HG03378 (cell line): ENCODE data around the gene FGF19.

Source experiments
- ATAC-seq: cut with Tn5 transposase; IDR thresholded peaks from one replicate; pipeline ENCODE4 v1.9.1; 2021; ENCODE audit warnings: mild to moderate bottlenecking, moderate library complexity; ENCODE audit not compliant: unreplicated experiment

FGF19 gene, protein sequence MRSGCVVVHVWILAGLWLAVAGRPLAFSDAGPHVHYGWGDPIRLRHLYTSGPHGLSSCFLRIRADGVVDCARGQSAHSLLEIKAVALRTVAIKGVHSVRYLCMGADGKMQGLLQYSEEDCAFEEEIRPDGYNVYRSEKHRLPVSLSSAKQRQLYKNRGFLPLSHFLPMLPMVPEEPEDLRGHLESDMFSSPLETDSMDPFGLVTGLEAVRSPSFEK

DNA sequence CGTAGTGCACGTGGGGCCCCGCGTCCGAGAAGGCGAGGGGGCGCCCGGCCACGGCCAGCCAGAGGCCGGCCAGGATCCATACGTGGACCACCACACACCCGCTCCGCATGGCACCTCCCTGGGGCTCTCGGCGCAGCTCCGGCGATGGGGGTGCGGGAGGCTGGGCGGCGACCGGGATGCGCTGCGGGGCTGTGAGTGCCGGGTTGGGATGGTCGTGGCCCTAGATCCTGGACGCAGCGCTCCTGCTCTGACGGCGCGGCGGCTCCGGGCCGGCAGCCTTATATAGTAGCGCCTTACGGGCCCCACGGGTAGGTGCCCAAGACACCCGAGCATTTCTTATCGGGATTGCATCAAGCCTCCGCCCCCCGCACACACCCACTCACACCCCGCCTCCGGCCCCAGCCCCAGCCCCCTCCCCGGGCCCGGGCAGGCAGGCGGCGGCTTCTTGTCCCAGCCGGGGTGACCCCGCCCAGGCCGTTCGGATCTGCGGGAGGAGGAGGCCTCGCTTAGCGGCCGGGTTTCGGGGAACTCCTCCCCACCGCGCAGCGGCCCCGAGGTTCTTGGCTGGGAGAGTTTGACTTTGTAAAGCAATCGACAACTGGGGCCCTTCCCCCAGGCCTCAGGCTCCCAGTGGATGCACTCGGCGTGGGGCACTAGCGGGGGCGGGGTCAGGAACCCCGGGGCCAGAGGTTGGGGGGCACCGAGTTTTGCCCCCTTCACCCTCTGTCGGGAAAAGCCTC lies at the start of gene FGF19:
TSS of gene FGF19 (minus strand) at position 255 of the 740 bp plus-strand sequence. CDS start at position 109, 146 bp downstream.
- ATAC-seq: no peak

DNA sequence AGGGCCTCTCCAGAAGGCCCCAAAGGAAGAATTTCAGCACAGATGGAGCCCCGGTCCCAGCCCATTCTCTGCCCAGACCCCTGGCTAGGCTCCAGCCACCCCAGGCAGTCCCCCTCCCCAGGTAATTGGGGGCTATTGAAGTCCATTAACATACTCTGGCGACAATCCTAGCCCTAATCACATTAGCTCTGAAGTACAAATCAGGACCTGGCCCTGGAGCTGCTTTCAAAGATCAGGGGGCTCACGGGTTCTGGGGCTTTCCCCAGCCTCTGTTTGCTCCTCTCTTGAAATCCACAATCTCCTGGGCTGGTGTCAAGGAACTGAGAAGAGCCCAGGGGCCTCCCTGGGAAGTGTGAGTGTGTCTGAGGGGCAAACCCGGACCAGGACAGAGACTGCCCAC lies 49.1 kb upstream of the FGF19 start:
- ATAC-seq: no peak

GRCh38 chr11:69750875-69751597 lies 47.2 kb upstream of the FGF19 start:
- ATAC-seq: no peak

DNA sequence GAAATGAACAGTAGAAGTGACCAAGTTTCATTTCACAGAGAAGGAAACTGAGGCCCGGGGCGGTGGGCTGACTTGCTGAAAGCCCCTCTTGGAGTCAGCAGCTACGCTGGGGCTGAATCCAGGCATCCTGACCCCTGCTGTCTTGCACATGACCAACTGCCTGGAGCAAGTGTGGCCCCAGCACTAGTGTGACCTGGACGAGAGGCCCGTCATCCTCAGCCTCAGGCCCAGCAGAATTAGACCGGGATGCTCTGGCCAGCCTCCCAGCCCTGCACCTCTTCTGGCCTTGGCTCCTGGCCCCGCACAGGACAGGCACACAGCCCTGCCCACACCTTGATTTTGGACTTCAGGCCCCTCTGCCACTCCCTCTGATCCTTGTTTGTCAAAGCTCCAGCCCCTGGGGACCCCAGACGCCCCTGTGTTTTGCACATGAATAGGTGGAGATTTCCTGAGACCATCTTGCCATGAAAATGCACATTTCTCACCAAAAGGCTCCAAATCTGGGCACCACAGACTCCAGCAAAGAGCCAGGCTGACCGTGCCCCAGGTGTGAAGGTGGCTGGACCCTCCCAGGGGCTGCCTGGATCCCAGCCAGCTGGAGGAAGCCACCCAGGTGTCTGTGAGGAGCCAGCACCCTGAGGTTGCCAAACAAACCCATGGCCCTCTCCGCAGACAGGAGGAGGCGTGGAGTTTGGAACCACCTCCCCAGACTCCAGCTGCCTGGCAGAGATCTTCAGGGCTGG lies 46.5 kb upstream of the FGF19 start:
- no peak for ATAC-seq

GRCh38 chr11:69748637-69749036 lies 44.8 kb upstream of the FGF19 start:
- no peak for ATAC-seq

GRCh38 chr11:69746752-69747742 lies 43.2 kb upstream of the FGF19 start:
- ATAC-seq: no peak

- no peak for ATAC-seq
Observed at GRCh38 chr11:69746140-69746539, 42.3 kb upstream of the FGF19 start.

DNA sequence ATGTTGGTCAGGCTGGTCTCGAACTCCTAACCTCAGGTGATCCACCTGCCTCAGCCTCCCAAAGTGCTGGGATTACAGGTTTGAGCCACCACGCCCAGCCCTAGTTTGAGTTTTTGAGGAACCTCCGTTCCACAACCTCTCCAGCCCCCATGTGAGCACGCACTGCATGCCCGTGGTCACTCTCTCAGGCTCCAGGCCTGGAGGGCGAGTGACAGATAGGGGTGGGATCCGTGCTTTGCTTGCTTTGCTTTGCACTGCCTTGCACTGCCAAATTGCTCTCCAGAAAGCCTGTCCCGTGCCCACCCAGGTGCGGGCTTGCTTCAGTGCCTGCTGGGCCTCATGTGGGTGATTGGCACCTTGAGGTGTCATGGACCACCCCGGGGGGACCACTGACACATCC lies 41.4 kb upstream of the FGF19 start:
- ATAC-seq: no peak

DNA sequence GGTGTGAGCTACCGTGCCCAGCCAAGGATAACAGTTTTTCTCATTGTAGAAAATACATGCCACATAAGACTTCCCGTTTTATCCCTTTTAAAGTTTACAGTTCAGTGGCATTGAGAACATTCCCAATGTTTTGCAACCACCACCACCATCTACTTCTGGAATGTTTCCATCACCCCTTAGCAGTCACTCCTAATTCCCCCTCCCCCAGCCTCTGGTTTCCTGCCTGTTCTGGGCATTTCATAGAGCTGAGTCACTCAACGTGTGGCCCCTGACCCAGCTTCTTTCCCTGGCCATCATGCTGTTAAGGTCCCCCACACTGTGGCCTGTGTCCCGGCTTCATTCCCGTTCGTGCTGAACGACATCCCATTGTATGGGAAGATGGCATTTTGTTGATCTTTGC lies 40.6 kb upstream of the FGF19 start:
- ATAC-seq: no peak

- no peak for ATAC-seq
Observed at GRCh38 chr11:69734841-69735240, 31.0 kb upstream of the FGF19 start.

DNA sequence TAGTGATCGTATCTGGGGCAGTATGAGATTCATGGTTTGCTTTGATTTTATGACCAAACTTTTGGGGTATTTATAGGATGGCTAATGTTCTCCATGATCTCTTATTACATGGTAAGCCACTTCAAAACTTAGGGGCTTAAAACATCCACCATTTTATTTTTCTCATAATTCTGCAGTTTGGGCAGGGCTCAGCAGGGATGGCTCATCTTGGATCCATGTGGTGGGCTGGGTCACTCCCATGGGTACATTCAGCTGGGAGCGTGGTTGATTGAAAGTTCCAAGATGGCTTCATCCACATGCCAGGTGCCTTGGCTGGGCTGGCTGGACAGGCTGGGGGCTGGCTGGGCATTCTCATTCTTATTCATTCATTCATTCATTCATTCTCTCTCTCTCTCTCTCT lies 30.5 kb upstream of the FGF19 start:
- no peak for ATAC-seq

DNA sequence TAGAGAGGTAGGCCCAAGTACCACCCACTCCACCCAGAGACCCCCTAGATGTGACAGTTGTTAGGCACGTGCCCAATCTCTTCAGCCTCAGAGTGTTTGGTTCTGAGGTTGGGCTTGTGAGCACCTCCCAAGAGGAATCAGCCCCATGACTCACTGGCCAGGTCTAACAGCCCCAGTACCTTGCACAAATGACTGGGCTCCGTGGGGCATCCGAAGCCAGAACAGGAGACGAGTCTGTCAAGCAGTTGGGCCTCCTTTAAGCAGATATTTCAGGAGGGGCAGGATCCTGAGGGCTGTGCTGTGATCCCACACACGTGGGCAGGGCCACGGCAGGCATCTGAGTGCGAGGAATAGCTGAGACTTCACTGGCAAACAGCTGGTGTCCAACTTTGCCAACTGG lies 29.1 kb upstream of the FGF19 start:
- no peak for ATAC-seq

- ATAC-seq: no peak
Observed at GRCh38 chr11:69731110-69731509, 27.3 kb upstream of the FGF19 start.

- no peak for ATAC-seq
Observed at GRCh38 chr11:69730500-69730899, 26.7 kb upstream of the FGF19 start.

DNA sequence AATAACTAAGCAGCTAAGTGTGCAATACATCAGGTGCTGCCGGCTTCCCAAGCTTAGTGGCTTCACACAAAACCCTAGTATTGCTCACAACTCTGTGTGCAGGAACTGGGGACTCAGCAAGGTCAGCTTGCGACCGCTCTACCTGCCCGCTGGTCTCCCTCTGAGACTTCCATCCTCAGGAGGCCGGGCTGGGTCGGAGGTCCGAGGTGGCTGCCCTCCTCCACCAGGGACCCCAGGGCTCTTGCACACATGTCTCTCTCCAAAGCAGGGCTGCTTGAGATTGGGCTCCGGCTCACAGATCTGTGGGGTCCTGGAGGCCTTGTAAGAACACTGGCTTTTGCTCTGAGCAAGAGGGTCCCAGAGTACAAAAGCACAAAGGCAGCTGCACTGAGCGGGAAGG lies 25.4 kb upstream of the FGF19 start:
- no peak for ATAC-seq

DNA sequence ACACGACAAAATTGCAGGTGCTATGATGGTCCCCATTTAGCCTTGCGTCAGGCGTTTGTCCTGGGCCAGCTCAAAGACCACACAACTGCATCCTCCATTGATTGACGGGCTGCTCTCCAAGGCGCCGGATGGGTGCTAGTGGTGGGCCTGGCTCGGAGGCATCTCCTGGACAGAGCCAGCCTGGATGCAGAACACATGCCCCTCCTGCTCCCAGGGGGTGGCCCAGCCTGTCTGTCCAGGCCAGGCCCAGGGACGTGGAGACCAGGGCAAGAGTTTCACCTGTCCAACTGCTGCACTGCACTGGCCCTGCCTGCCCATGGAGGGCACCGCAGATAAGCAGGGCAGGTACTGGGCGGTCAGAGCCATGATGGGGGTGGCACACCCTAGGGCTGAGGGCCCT lies 23.4 kb upstream of the FGF19 start:
- no peak for ATAC-seq

DNA sequence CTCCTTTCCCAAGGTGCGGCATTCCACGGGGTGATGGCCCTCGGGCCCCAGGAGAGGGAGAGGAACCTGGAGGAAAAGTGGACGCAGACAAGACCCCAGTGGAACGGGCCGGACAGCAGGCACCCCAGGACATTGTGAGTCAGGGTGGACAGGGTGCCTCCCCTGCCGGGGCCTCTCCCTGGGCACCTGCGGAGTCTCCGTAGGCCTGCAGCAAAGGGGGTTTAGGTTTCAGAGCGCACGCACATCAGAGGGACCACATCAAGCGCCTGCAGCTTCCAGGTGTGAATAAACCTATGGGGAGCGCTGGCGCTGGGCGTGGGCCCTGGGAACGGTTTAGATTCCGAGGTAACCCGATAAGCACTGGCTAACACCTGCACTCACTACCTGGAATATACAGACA lies 22.7 kb upstream of the FGF19 start:
- ATAC-seq: no peak

- no peak for ATAC-seq
Observed at GRCh38 chr11:69726019-69726418, 22.2 kb upstream of the FGF19 start.

DNA sequence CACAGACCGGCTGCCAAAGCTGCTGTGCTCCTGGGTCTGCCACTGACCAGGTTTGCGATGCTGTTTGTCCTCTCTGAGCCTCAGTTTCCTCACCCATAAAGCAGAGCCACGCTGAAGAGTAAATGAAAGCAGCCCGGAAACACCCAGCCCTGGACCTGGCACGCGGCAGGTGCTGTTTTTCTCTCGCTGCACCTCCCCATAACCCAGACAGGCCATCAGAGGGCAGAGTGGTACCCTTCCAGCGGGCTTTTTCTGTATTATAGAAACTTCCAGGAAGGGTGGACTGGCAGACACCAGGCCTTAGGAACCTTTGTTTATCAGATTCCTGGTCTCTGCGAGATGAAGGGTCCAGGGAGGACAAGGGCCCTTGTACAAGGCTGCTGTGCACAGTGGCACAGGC lies 17.9 kb upstream of the FGF19 start:
- ATAC-seq: no peak

DNA sequence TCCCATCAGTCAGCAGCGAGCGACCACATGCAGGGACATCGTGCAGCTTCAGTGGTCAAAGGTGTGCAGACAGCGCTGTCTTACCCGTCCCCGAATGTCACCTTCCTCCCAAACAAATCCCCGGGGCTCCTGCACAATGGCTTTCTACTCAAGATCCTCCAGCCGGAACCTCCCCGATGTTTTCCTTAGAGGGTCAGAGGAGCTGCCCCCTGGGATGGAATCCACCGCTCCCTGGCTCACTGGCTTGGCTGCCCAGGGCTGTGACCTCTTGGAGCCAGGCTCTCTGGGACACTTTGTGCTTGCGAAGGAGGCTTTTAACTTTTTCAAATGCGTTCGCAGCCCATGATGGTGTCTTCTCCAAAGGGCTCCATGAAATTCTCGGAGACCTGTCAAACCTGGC lies 17.3 kb upstream of the FGF19 start:
- no peak for ATAC-seq
